ENCODE measurements around the gene KCP. TPM values are rescaled to one million over a fixed set of nuclear protein-coding genes. Genes with fewer than 3 reads are reported as not detected.

The KCP gene
- total RNA-seq, 1 experiment from 2014 or later: 1.6 TPM

- peaks cover 6 to 32% of the 10 kb centered on the region in 2 experiments; a peak in 3 of 4 replicates for H3K4me1 ChIP-seq (ENCODE audit: control insufficient read depth in 1 of 2, insufficient read depth in 2 of 2, low read length in 2 of 2)
- ChIA-PET POLR2A (no interaction called here), RAD21 (ENCODE audit: low non-redundant PET in 1 of 2, low total read pairs in 2 of 2, uncharacterized antibody in 2 of 2, unreplicated experiment in 2 of 2) (no interaction called here), CTCF (interaction anchor here (1.2 kb wide), 2 partner anchors 23 to 206 kb away, joined by 3 read pairs; partner anchors contain the start of gene ATP6V1F)
- no TSS peak for BruUV-seq (replicated peaks)
- H3K4me2 ChIP-seq (ENCODE audit: low read length): no peak overlapping the region
- intact Hi-C loops (cut with micrococcal nuclease): no loop called here
- H3K4me3 ChIP-seq (replicated peaks in 1 of 2; ENCODE audit: low read depth in 1 of 2, low read length in 2 of 2): no peak overlapping the region
- H3K9ac ChIP-seq (ENCODE audit: low read length): no peak overlapping the region
- no peak overlapping the region for H3K27ac ChIP-seq (ENCODE audit: low read depth, low read length)
- no peaks in the 10 kb centered on the region for H3K9me2 ChIP-seq (ENCODE audit: insufficient read depth)
- H3K27me3 ChIP-seq (ENCODE audit: insufficient read depth, low read length): no peaks in the 10 kb centered on the region
- no peaks in the 10 kb centered on the region for H3K9me3 ChIP-seq (ENCODE audit: control insufficient read depth in 1 of 2, insufficient read depth in 1 of 2, low read depth in 1 of 2, low read length in 2 of 2)
- ATAC-seq (no peak), DNase-seq (ENCODE audit: low read depth, low spot score) (no peak)
- no peaks in the 10 kb centered on the region for H3K36me3 ChIP-seq (ENCODE audit: control insufficient read depth in 1 of 2, insufficient read depth in 2 of 2, low read length in 2 of 2)
- no peaks in the 10 kb centered on the region for H4K20me1 ChIP-seq (ENCODE audit: insufficient read depth)
- no peak overlapping the region for H2AFZ ChIP-seq (ENCODE audit: low read depth, low read length, poor library complexity, severe bottlenecking)
- no peaks in the 10 kb centered on the region for H3K79me2 ChIP-seq (ENCODE audit: insufficient read depth, low read length)
- no peak for TF ChIP-seq JUND (IDR thresholded peaks at IDR 0.05)
- TF ChIP-seq EGR1 (IDR thresholded peaks at IDR 0.05; ENCODE audit: low read depth): no peak
- no peak for TF ChIP-seq POLR2A (IDR thresholded peaks at IDR 0.05; ENCODE audit: borderline replicate concordance, extremely low read depth, insufficient read depth, insufficient read length)
- TF ChIP-seq EZH2 (IDR thresholded peaks at IDR 0.05): no peak
- TF ChIP-seq ZFX (IDR thresholded peaks at IDR 0.05): no peak
- TF ChIP-seq FOSL1 (IDR thresholded peaks at IDR 0.05; ENCODE audit: low read depth): no peak
- no peak for TF ChIP-seq REST (IDR thresholded peaks at IDR 0.05; ENCODE audit: low read depth)
- TF ChIP-seq RAD21 (IDR thresholded peaks at IDR 0.05; ENCODE audit: low read depth): no peak
- no peak for TF ChIP-seq CTCF (IDR thresholded peaks at IDR 0.05 in 2 of 3, conservative IDR thresholded peaks at IDR 0.05 in 1 of 3; ENCODE audit: borderline replicate concordance in 1 of 3, insufficient read depth in 1 of 3, low read depth in 2 of 3, low read length in 2 of 3)
- TF ChIP-seq MAX (IDR thresholded peaks at IDR 0.05): no peak
- TF ChIP-seq SP1 (IDR thresholded peaks at IDR 0.05; ENCODE audit: low read depth): no peak
- TF ChIP-seq ATF3 (IDR thresholded peaks at IDR 0.05): no peak
- TF ChIP-seq CBX3 (IDR thresholded peaks at IDR 0.05; ENCODE audit: low read depth): no peak
- TF ChIP-seq EZH2phosphoT487 (IDR thresholded peaks at IDR 0.05; ENCODE audit: borderline replicate concordance): no peak
- TF ChIP-seq ELF1 (IDR thresholded peaks at IDR 0.05; ENCODE audit: borderline replicate concordance, low read depth): no peak
- no peak for TF ChIP-seq CEBPB (IDR thresholded peaks at IDR 0.05; ENCODE audit: low read depth)
- TF ChIP-seq SIN3A (IDR thresholded peaks at IDR 0.05; ENCODE audit: low read depth): no peak
Observed at GRCh38 chr7:128885370-128886187, 24.9 kb downstream of the KCP start.

Data from HCT116 (cell line).